Astrocyte of the cerebellum (primary cell): ENCODE measurements around the gene ST6GALNAC5.

Source experiments
- DNase-seq: peaks from one replicate; pipeline ENCODE4 v3.0.0-alpha.2; 2011; ENCODE audit warnings: low read depth
- H3K4me3 ChIP-seq: 2 replicates; pipeline ENCODE4 v1.5.1; 2011; ENCODE audit warnings: mild to moderate bottlenecking, low read depth, low read length, moderate library complexity
- in situ Hi-C: cut with HindIII; loops from 2 replicates; pipeline ENCODE4 v1.10.0; 2017; ENCODE audit warnings: low sequenced_read_pairs
- TF ChIP-seq, protein P1 (sequence below): IDR thresholded peaks from 2 replicates; pipeline ENCODE4 v1.5.1; 2012; ENCODE audit warnings: low read length, low read depth, moderate library complexity, mild to moderate bottlenecking; ENCODE audit errors: missing control alignments

ST6GALNAC5 gene

DNA sequence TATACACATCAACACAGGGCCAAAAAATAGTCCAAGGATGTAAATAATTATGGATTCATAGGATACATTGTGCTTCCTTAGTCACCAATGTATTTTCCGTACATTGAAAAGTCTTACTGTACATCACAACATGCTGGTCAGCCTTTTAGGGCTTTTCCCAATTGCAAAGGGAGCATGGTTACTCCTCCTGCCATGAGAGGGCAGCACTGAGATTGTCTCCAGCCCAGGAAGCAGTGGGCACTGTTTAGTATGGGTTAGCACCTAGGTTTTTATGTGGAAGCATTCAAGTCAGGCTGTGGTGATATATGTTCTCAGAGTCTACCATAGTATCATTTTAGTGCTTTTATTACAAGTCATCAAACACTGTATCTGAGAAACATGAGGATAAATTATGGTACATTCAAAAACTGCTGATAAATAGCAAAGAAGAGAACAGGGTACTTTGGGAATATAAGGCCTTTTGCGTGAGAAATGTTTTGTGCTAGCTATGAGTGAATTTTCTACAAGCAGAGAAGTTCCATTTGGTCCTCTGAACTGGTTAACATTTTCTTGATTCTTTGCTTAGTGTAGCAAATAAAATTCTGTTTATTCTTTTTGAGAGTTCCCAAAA lies 34.0 kb downstream of the ST6GALNAC5 start:
- no peak overlapping the region for H3K4me3 ChIP-seq
- in situ Hi-C loops = no loop called here
- DNase-seq = peak; percentile 41
- TF ChIP-seq, protein P1, sequence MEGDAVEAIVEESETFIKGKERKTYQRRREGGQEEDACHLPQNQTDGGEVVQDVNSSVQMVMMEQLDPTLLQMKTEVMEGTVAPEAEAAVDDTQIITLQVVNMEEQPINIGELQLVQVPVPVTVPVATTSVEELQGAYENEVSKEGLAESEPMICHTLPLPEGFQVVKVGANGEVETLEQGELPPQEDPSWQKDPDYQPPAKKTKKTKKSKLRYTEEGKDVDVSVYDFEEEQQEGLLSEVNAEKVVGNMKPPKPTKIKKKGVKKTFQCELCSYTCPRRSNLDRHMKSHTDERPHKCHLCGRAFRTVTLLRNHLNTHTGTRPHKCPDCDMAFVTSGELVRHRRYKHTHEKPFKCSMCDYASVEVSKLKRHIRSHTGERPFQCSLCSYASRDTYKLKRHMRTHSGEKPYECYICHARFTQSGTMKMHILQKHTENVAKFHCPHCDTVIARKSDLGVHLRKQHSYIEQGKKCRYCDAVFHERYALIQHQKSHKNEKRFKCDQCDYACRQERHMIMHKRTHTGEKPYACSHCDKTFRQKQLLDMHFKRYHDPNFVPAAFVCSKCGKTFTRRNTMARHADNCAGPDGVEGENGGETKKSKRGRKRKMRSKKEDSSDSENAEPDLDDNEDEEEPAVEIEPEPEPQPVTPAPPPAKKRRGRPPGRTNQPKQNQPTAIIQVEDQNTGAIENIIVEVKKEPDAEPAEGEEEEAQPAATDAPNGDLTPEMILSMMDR = peak; percentile 88

DNA sequence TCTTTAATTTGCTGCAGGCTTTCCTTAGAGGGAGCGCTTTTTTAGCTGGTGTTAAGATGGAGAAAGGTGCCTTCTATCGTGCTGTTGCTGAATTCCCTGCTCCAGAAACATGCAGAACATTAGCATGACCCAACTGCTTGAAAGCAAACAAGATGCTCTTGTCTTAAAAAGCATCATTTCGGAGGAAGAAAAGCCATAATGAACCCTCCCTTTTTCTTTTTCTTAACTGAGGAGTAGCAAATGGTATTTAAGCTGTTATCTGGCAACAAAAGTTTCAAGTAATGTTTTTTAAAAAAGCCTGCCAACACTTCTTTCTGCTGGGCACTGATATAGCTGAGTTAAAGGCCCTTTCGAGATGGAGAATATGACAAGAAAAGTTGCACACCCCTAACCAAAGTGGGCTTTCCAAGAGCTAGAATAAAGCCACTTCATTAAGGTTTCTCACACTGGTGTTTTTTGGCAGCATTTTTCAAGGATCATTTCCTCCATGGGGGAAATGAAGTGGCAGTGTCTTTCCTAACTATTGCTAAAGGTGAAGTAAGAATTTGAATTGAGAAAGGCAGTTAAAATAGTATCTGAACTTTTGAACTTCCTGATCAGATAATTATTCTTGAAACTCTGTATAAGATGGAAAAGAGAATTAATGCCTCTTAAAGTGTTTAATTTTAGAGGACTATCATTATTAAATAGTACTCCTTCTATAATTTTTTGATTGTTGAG lies 38.8 kb downstream of the ST6GALNAC5 start:
- DNase-seq = no peak
- TF ChIP-seq, protein P1 = no peak
- no peak overlapping the region for H3K4me3 ChIP-seq
- in situ Hi-C loops = no loop called here

DNA sequence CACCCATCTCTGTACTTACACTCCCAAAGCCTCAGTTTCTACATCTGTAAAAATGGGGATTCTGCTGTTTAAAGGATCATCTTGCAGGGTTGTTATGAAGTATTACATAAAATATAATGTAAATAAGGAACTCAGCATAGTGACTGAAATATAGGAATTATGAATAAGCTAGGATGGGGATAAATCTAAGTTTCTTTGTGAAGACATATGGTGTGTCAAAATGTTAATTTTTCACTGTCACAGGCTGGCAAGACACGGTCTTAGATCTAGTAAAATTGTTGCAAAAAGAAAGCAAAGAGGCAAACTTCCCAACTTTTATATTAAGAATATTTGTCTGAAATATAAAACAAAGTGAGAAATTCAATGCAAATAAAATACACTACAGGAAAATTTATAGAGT lies 42.0 kb downstream of the ST6GALNAC5 start:
- in situ Hi-C loops = no loop called here
- no peak for DNase-seq
- TF ChIP-seq, protein P1 = no peak
- no peak overlapping the region for H3K4me3 ChIP-seq

DNA sequence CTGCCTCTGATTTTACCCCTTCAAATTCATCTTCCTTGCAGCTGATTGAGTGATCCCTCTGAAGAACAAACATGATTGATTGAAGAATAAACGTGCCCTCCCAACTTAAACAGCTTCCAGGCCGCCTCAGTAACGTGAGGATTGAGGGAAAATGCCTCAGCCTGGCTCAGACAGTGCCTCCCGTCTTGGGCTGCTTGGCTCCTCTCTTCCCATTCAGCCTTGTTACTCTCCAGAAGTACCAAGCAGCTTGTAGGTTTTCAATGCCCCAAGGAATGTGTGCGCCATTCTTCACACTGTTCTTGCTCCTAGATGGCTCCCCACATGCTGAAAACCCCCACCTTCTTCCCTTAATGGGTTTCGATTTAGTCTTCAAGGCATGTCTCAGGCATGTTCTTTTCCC lies 51.8 kb downstream of the ST6GALNAC5 start:
- TF ChIP-seq, protein P1 = no peak

DNA sequence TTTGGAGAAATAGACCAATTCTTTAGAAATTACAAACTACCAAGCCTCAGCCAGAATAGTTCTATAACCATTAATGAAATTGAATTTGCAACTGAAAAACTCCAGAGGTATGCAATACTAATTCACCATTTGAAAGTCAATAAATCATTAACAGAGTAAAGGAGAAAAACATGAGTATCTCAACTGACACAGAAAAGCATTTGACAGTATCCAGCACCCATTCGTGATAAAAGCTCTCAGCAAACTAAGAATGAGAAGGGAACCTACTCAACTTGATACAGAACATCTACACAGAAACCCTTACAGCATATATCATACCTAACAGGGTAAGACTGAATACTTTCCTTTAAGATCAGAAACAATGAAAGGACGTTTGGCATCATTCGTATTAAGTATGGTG lies 54.3 kb downstream of the ST6GALNAC5 start:
- in situ Hi-C loops = no loop called here
- TF ChIP-seq, protein P1 = no peak
- no peak for DNase-seq
- no peak overlapping the region for H3K4me3 ChIP-seq

More for the DNA sequence above, 51.8 kb downstream of the ST6GALNAC5 start:
- DNase-seq = no peak
- in situ Hi-C loops = no loop called here
- no peak overlapping the region for H3K4me3 ChIP-seq

DNA sequence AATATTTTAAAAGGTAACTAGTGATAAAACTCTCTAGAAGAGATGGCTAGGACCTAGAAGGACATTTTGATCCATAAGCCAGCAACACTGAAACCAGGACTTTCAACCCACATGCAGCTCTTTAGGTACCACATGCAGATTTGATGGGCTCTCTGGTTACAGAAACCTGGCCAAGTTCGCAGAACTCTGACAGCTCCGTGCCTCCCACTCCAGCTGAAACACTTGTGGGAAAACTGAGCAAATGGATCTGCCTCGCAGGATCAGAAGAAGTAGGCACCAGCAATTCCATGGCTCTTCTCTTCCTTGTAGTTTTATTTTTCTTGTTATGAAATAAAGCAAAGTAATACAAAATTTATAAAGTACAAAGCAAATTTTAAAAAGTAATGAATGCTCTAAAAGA lies 58.5 kb downstream of the ST6GALNAC5 start:
- in situ Hi-C loops = no loop called here
- no peak overlapping the region for H3K4me3 ChIP-seq
- no peak for DNase-seq
- TF ChIP-seq, protein P1 = no peak
